Activated CD4-positive, alpha-beta T cell treated with anti-CD3 and anti-CD28 coated beads, Interleukin-2, amount 50 U/mL, for 1 hour (primary cell): Measurements from ENCODE around the gene ATP2B3.

Experiments used
- DNase-seq: peaks from one replicate; pipeline ENCODE4 v3.0.0-alpha.2; 2020

The ATP2B3 gene

DNA sequence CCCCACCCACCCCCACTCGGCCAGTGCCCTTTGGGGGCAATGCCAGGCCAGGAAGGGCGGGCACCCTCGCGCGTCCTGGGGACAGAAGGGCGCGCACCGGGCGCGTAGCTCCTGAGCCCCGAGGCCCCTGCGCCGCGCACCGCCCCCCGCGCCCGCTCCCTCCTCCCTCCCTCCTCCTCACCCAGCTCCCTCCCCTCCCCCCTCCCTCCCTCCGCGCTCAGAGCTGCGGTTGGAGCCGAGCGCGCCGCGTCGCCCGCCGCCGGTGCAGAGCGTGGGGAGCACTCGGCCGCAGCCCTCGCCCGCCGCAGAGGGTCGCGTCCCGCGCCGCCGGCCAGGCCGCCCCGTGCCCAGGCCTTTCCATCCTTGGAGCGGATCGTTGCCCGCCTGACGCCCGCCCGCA lies at the start of gene ATP2B3:
TSS of gene ATP2B3 (plus strand) at position 220 of the 400 bp plus-strand sequence. CDS start 18,606 bp downstream, outside the sequence.
- no peak for DNase-seq

DNA sequence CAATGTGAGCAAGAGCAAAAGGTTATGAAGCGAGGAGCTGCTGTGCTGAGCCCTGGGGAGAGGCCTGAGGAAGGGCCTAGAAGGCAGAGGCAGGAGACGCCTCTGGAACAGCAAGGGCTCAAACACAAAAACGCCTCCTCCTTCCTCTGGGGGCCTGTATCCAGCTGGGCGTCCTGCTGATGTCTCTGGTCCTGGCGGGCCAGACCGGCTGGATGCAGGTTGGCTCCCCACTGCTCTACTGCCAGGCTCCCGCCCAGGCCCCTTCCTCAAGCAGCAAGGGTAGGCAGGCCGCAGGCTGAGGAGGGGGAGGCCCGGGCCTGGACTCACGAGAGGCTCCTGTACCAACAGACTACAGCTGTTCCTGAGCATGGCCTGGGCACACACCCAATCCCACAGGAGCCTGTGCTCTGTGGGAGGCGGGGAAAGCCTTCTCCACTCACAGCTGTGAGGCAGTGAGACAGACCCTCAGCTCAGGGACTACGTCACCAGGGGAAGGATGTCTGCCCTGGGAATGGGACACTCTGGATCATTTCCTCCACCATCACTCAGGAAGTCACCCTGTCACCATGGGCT lies 49.3 kb upstream of the ATP2B3 start:
- no peak for DNase-seq

DNA sequence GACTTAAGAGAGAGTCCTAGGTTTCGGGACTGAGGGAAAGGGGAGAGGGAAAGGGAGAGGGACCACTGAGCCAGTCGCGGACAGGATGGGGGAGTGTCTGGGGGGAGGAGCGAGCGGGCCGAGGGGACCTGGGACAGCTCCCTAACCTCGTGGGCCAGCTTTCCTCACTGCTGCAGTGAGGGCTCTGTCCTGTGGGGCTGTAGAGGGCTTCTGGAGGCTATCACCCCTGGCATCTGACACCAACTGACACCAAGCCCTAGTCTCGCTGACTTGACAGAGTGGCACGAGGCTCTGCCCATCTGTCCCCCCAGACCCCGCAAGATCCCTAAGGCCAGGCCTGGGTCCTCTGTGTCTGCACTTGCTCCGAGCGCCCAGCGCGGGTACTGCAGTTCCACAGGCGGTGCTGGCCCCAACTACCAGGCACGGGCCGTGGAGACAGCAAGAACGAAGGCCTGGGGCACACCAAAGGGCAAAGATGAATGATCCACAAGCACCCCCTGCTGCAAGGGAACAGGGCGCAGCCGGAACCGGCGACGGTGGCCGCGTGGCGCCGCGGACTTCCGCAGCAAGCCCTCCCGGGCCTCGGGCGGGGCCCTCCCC lies 47.5 kb upstream of the ATP2B3 start:
- DNase-seq: no peak

DNA sequence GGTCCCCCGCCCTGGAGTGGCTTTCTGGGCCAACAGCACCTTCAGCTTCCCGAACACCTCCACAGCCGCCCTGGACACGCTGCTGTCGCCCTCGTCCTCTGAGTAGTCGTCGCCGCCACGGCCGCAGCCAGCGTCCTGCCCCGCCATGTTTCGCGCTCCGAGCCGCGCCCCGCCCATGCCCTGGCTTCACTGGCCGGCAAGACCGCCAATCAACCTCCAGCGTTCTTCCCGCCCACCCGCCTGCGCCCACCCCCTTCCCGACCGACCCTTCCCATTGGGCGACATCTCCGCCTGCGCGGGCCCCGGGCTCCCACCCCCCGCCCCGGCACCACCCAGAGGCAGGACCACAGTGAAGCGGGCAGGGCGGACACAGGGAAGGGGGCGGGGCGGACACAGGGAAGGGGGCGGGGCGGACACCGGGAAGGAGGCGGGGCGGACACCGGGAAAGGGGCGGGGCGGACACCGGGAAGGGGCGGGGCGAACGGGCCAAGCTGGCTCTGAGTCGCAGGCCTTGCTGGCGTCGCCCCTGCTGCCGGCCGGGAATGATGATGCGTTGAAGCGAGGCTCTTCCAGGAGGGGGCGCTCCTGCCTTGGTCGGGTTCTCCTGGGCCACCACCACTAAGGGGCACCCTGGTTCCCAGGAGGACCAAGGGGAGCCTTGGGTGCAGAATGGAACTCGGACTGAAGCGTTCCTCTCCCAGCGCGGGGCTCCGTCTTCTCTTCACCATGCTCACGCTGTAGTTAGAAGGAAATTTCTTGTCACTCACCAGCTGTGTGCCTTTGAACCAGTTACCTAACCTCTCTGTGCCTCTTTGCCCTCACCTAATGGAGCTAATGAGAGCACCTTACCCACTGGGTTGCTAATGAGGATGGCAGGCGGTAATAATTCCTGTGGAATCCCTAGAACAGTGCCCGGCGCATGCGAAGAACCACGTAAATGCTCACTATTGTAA lies 46.8 kb upstream of the ATP2B3 start, which contains the start of gene HAUS7:
TSS of gene HAUS7 (minus strand) at position 166 of the 953 bp plus-strand sequence. CDS start at position 147, 19 bp downstream.
- DNase-seq: peak; percentile 85

GRCh38 chrX:153471663-153472280 lies 45.7 kb upstream of the ATP2B3 start:
- DNase-seq: no peak

- no peak for DNase-seq
Observed at GRCh38 chrX:153473126-153473525, 44.3 kb upstream of the ATP2B3 start.

GRCh38 chrX:153474266-153474665 lies 43.2 kb upstream of the ATP2B3 start:
- no peak for DNase-seq

DNA sequence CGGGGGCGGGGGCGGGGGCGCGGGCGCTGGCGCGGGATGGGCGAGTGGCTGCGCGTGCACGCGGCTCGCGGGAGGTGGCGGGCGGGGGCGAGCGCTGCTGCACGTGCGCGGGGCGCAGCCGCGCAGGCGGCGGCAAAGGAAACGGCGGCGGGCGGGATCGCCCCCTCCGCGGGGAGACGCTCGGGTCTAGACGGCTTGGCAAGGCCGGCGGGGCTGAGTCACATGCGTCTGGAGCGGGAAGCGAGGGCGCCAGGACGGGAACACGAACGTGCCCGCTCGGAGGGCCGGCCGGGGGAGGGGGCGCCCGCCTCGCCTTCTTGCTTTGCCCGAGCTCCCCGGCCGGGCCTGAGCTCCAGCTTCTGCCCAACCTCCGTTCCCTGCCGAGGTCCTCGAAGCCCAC lies 42.7 kb upstream of the ATP2B3 start:
- DNase-seq: peak; percentile 49

GRCh38 chrX:153475271-153475670 lies 42.2 kb upstream of the ATP2B3 start:
- no peak for DNase-seq

- no peak for DNase-seq
Observed at GRCh38 chrX:153475751-153476281, 41.6 kb upstream of the ATP2B3 start.

DNA sequence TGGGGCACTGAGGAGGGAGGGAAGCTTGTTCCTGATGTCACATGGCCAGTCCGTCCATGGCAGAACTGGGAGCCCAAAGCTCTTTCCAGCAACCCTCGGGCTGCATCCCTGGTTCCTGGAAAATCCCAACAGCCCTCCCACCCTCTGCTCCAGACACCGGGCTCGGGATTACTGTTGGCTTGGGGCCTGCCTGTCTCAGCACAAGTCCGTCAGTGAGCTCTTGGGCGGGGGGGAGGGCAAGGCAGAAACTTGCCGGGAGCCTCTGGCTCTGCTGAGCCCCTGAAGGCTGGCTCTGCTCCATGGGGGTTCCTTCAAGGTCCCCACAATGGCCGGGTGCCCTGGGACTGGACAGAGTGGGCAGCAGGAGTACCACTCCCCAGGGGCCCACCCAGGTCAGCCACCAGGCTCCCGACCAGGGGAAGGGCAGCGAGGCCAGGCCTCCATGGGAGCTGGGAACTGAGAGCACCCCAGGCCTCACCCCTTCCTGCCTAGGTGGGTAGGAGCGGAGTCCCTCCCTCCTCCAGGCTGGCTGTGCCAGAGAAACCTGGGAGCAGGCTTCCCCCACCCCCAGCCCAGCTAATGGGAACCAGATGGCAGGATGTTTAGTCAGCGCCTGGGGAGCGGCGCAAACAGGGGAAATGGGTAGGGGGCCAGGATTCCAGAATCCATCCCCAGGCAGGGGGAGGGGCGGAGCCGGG lies 40.6 kb upstream of the ATP2B3 start:
- DNase-seq: no peak

DNA sequence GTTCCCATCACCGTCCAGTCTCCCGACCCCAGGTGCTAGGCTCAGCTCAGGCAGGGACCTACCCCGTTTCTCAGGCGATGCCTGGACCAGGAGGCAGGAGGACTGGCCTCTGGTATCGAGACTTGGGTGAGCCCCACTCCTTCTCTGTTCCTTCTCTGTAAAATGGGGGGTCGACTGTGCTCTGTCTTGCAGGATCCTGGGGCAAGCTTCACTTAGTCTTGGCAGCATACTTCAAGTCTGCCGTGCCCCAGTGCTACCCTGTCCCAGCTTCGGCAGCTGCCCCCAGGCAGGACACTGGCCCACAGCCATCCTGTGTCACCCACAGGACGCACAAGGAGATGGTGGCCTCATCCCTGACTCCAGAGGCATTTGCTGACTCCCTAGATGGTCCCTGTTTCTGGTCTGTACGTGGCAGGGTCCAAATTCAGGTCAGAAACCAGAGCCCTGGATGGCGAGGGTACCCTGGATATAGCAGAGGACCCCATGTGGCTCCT lies 40.0 kb upstream of the ATP2B3 start:
- DNase-seq: no peak

DNA sequence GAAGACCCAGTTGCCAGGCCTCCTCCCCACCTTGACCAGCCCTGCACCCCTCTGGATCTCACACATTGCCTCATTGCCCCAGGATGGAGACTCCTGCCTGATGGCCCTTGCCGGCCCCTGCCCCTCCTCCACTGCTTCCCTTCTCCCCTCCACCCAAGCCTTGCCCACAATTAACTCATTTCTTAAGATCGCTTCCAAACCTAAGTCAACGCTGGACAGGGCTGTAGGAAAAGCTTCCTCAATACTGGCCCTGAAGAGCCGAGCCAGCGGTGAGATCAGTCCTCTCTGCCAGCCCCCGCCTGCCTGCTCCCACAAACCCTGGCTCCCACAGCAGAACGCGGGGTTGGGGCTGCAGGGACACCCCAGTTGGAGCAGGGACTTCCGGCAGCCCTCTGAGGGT lies 39.5 kb upstream of the ATP2B3 start:
- DNase-seq: no peak

- no peak for DNase-seq
Observed at GRCh38 chrX:153478746-153479145, 38.7 kb upstream of the ATP2B3 start.

DNA sequence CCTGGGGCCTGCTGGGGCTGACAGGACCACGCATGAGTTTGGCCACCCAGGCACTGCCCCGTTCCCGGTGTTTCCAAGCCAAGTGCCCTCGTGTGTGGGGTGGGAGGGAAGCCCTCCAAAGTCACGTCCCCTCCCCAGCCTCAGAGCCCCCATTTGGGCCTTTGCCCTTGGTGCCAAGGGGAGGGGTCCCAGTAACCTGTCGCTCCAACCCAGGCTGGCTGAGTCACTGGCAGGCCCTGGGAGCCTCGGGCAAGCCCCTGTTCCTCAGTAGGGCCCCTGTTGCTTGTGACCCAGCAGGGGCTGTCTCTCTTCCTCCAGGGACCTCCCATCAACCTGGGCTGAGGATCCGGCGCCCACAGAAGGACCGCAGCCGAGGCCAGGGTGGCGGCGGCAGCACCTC lies 36.4 kb upstream of the ATP2B3 start:
- DNase-seq: no peak

GRCh38 chrX:153482376-153483015 lies 34.9 kb upstream of the ATP2B3 start:
- DNase-seq: no peak

DNA sequence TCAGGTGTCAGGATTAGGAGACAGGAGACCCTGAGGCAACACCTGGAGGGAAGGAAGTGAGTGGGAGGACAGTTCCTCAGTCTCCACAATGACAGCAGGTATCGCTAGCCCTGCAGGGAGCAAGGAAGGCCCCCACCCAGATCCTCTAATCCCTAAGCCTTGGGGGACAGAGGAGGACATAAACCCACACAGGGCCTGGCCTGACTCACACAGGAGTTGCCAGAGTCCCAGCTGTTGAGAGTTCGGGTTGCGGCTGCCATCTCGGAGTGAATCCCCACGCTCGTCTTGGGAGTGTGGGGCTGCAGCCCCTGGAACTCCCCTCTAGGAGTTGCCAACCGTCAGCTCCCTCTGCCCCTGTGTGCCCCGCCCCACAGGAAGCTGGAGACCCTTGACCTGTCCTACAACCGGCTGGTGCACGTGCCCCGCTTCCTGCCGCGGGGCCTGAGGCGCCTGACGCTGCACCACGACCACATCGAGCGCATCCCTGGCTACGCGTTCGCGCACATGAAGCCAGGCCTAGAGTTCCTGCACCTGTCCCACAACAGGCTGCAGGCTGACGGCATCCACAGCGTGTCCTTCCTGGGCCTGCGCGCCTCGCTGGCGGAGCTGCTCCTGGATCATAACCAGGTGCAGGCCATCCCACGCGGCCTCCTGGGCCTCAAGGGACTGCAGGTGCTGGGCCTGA lies 31.9 kb upstream of the ATP2B3 start:
- no peak for DNase-seq

- no peak for DNase-seq
Observed at GRCh38 chrX:153486171-153486570, 31.3 kb upstream of the ATP2B3 start.

- DNase-seq: no peak
Observed at GRCh38 chrX:153487590-153488071, 29.8 kb upstream of the ATP2B3 start.

- no peak for DNase-seq
Observed at GRCh38 chrX:153488231-153488914, 29.1 kb upstream of the ATP2B3 start.
